ENCODE data around the gene CDK6. TPM values are rescaled to one million over a fixed set of nuclear protein-coding genes. Genes with fewer than 3 reads are reported as not detected.

CDK6 gene
- total and polyA plus RNA-seq, 10 of the 15 experiments (the other 5 are each of a cell fraction or from before 2014, with no cell fraction given), result 8.0 to 118 (median 45.8) TPM

DNA sequence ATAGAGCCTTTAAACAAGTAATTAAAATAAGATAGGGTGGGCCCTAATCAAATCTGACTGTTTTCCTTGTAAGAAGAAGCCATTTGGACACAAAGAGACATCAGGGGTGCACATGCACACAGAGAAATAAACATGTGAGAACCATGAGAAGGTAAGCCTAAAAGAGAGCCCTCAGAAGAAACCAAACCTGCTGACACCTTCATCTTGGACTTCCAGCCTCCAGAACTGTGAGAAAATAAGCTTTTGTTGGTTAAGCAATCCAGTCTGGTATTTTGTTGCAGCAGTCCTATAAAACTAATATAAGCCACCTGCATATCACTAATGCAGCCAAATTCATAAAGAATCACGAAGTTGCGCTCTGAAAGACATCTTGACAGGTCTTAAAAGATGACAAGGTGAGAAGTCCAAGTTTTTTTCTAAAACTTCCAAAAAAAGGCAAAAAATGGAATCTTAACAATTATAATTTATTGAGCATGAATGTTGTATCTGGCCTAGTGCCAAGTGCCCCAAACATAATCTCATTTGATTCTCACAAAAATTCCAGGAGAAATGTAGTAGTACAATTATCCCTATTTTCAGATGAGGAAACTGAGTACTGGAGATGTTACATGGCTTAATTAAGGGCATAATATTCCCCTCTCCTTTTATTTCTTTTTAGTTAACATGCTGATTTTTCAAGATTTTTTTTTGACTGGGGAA lies 211.9 kb downstream of the CDK6 start:
- ChIA-PET RAD21 (ENCODE audit: unreplicated experiment) (interaction anchor here (1.5 to 7.1 kb wide), 2 partner anchors 17 to 209 kb away, joined by 6 to 78 read pairs; partner anchors contain the start of gene CDK6), SMC1A (ENCODE audit: uncharacterized antibody, unreplicated experiment) (interaction anchor here (0.7 to 5.4 kb wide), 7 partner anchors 11 to 209 kb away, joined by 3 to 26 read pairs (median 4); no protein-coding TSS in a partner anchor), POLR2A (no interaction called here), CTCF (interaction anchor here (1.6 kb wide), 1 partner anchor 24 kb away, joined by 7 read pairs; no protein-coding TSS in a partner anchor)
- peaks cover 7 to 9% of the 10 kb centered on the region in 2 experiments; a peak in 2 of 4 replicates for H3K36me3 ChIP-seq (ENCODE audit: control insufficient read depth in 2 of 2, insufficient read depth in 2 of 2, low read length in 1 of 2)
- H3K9ac ChIP-seq (ENCODE audit: control insufficient read depth, insufficient read depth, low read length), result no peak overlapping the region
- peaks cover 2% of the 10 kb centered on the region for H3K79me2 ChIP-seq (ENCODE audit: control insufficient read depth, insufficient read depth, low read length)
- H3K27me3 ChIP-seq (replicated peaks in 1 of 2; ENCODE audit: control insufficient read depth in 2 of 2, insufficient read depth in 2 of 2, low read length in 1 of 2), result no peaks in the 10 kb centered on the region
- ATAC-seq (no peak), DNase-seq (ENCODE audit: low read depth, low spot score) (no peak), FAIRE-seq (no peak)
- intact Hi-C loops (cut with micrococcal nuclease; ENCODE audit: unreplicated experiment), result loop anchor here (5.0 kb wide), 2 partner anchors 38 to 258 kb away; no protein-coding TSS in a partner anchor
- no peak overlapping the region for H3K27ac ChIP-seq (ENCODE audit: control insufficient read depth, insufficient read depth)
- no peak overlapping the region for H2AFZ ChIP-seq (ENCODE audit: control insufficient read depth, low read depth, low read length)
- BruUV-seq (replicated peaks), result no TSS peak
- H3K4me2 ChIP-seq (ENCODE audit: control insufficient read depth, insufficient read depth), result no peak overlapping the region
- peaks cover 16% of the 10 kb centered on the region for H3K4me1 ChIP-seq (ENCODE audit: control insufficient read depth, insufficient read depth, low read length)
- H4K20me1 ChIP-seq (ENCODE audit: control insufficient read depth, insufficient read depth), result no peaks in the 10 kb centered on the region
- in situ Hi-C loops (cut with MboI), result loop anchor here (5.0 kb wide), 2 partner anchors 208 to 428 kb away; no protein-coding TSS in a partner anchor
- peaks cover 13% of the 10 kb centered on the region; the same call in 2 of the 3 replicates for H3K9me3 ChIP-seq (replicated peaks; ENCODE audit: control insufficient read depth, insufficient read depth, low read length)
- no peak for TF ChIP-seq TCF12 (IDR thresholded peaks at IDR 0.05; ENCODE audit: low read depth, low read length)
- TF ChIP-seq CHD4 (IDR thresholded peaks at IDR 0.05), result no peak
- TF ChIP-seq EED (IDR thresholded peaks at IDR 0.05; ENCODE audit: low read depth), result no peak
- no peak for TF ChIP-seq RFX5 (IDR thresholded peaks at IDR 0.05; ENCODE audit: low read depth, low read length)
- TF ChIP-seq IKZF2 (IDR thresholded peaks at IDR 0.05), result no peak
- TF ChIP-seq, protein P1, sequence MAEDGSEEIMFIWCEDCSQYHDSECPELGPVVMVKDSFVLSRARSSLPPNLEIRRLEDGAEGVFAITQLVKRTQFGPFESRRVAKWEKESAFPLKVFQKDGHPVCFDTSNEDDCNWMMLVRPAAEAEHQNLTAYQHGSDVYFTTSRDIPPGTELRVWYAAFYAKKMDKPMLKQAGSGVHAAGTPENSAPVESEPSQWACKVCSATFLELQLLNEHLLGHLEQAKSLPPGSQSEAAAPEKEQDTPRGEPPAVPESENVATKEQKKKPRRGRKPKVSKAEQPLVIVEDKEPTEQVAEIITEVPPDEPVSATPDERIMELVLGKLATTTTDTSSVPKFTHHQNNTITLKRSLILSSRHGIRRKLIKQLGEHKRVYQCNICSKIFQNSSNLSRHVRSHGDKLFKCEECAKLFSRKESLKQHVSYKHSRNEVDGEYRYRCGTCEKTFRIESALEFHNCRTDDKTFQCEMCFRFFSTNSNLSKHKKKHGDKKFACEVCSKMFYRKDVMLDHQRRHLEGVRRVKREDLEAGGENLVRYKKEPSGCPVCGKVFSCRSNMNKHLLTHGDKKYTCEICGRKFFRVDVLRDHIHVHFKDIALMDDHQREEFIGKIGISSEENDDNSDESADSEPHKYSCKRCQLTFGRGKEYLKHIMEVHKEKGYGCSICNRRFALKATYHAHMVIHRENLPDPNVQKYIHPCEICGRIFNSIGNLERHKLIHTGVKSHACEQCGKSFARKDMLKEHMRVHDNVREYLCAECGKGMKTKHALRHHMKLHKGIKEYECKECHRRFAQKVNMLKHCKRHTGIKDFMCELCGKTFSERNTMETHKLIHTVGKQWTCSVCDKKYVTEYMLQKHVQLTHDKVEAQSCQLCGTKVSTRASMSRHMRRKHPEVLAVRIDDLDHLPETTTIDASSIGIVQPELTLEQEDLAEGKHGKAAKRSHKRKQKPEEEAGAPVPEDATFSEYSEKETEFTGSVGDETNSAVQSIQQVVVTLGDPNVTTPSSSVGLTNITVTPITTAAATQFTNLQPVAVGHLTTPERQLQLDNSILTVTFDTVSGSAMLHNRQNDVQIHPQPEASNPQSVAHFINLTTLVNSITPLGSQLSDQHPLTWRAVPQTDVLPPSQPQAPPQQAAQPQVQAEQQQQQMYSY (CRISPR knock-in tag; IDR thresholded peaks at IDR 0.05), result no peak
- no peak for TF ChIP-seq ZNF24 (IDR thresholded peaks at IDR 0.05)
- 96% methylated on average over 2 of the region's 2 CpGs for WGBS (ENCODE audit: insufficient coverage, insufficient replicate concordance, low lambda C conversion rate, missing lambda C conversion rate)
- H3K4me3 ChIP-seq, result no peak overlapping the region

Data from GM12878 (cell line).